B cell (primary cell): Measurements from ENCODE around the gene PIK3C2G. TPM values are rescaled to one million over a fixed set of nuclear protein-coding genes. Genes with fewer than 3 reads are reported as not detected.

Experiments
- ATAC-seq: fragments of 200-7000 bp; cut with Tn5 transposase; one replicate; pipeline ENCODE4 v1.10.0; 2021; ENCODE audit warnings: low read depth, mild to moderate bottlenecking, moderate number of reproducible peaks, moderate library complexity
- CTCF ChIA-PET: fragments of 350-600 bp; sonication (Branson Sonifier 250); formaldehyde crosslinking; loops from one replicate; lab custom pipeline; 2021; ENCODE audit warnings: antibody characterized with exemption, inconsistent platforms; lab: Charles Lee
- POLR2A ChIA-PET: fragments of 350-600 bp; sonication (Branson Sonifier 250); formaldehyde crosslinking; loops from one replicate; lab custom pipeline; 2021; ENCODE audit warnings: antibody characterized with exemption; lab: Charles Lee
- DNase-seq: peaks from one replicate; pipeline ENCODE4 v3.0.0; 2013
- H2AFZ ChIP-seq: 2 replicates; pipeline ENCODE4 v1.6.1; 2012; ENCODE audit warnings: mild to moderate bottlenecking, low read depth, low read length; ENCODE audit not compliant: insufficient read depth, poor library complexity, severe bottlenecking
- H3K27ac ChIP-seq, 2 donors: 1 replicate in 1 of 2; 2 replicates in 1 of 2; pipeline ENCODE4 v1.5.1; 2012 to 2013; ENCODE audit warnings: low read length in 2 of 2, mild to moderate bottlenecking in 2 of 2, moderate library complexity in 1 of 2
- H3K27me3 ChIP-seq, 4 experiments: fragments of 200-600 bp in 1 of 4; sonication (generic) in 1 of 4; replicated peaks in 1 of 4; 1 replicate in 2 of 4; 2 replicates in 2 of 4; pipeline versions ENCODE4 v1.6.1 to v1.7.0; 2013 to 2016; ENCODE audit warnings: low read length in 3 of 4, mild to moderate bottlenecking in 2 of 4, mixed read lengths in 1 of 4, moderate library complexity in 1 of 4; ENCODE audit not compliant: insufficient read depth in 4 of 4, control insufficient read depth in 3 of 4; ENCODE audit errors: control extremely low read depth in 1 of 4
- H3K36me3 ChIP-seq, 2 experiments: replicated peaks in 1 of 2; 1 replicate in 1 of 2; 2 replicates in 1 of 2; pipeline versions ENCODE4 v1.6.1 to v1.7.1; 2013; ENCODE audit warnings: low read length in 1 of 2; ENCODE audit not compliant: insufficient read depth in 2 of 2, control insufficient read depth in 1 of 2; ENCODE audit errors: control extremely low read depth in 1 of 2, extremely low read depth in 1 of 2
- H3K4me1 ChIP-seq, 2 donors: fragments of 200-600 bp in 1 of 2; sonication (generic) in 1 of 2; 1 replicate in 1 of 2; 2 replicates in 1 of 2; pipeline versions ENCODE4 v1.5.1 to v1.6.1; 2013 to 2017; ENCODE audit warnings: low read length in 2 of 2; ENCODE audit not compliant: control insufficient read depth in 2 of 2, insufficient read depth in 2 of 2
- H3K4me2 ChIP-seq: replicated peaks from 2 replicates; pipeline ENCODE3; 2012; ENCODE audit warnings: mild to moderate bottlenecking, low read depth, low read length; ENCODE audit not compliant: poor library complexity, severe bottlenecking
- H3K4me3 ChIP-seq, 5 experiments: fragments of 200-600 bp in 1 of 5; sonication (generic) in 1 of 5; 1 replicate in 3 of 5; 2 replicates in 2 of 5; pipeline versions ENCODE4 v1.5.1 to v1.7.0; 2011 to 2016; ENCODE audit warnings: low read length in 4 of 5, mild to moderate bottlenecking in 4 of 5, low read depth in 2 of 5, control low read depth in 1 of 5, moderate library complexity in 1 of 5; ENCODE audit not compliant: insufficient read depth in 1 of 5; ENCODE audit errors: control extremely low read depth in 1 of 5, extremely low read depth in 1 of 5
- H3K79me2 ChIP-seq: fragments of 200-600 bp; sonication (generic); one replicate; pipeline ENCODE4 v1.6.0; 2016; ENCODE audit warnings: low read length; ENCODE audit not compliant: control insufficient read depth, insufficient read depth
- H3K9ac ChIP-seq: fragments of 200-600 bp; sonication (generic); 2 replicates; pipeline ENCODE4 v1.6.1; 2017; ENCODE audit warnings: mild to moderate bottlenecking, low read length, moderate library complexity
- H3K9me3 ChIP-seq, 3 donors: one replicate each; pipeline versions ENCODE4 v1.6.1 to v1.7.1; 2013; ENCODE audit warnings: low read length in 2 of 3; ENCODE audit not compliant: control insufficient read depth in 2 of 3, insufficient read depth in 1 of 3; ENCODE audit errors: control extremely low read depth in 1 of 3
- H4K20me1 ChIP-seq: 2 replicates; pipeline ENCODE4 v1.6.0; 2012; ENCODE audit warnings: mild to moderate bottlenecking, low read length; ENCODE audit not compliant: insufficient read depth, control insufficient read depth, poor library complexity, severe bottlenecking
- H3K27ac Mint-ChIP-seq: one replicate; pipeline ENCODE4 v1.8.0; 2021; ENCODE audit warnings: mixed read lengths
- H3K27me3 Mint-ChIP-seq: one replicate; pipeline ENCODE4 v1.8.0; 2021; ENCODE audit warnings: mixed read lengths
- H3K4me1 Mint-ChIP-seq: one replicate; pipeline ENCODE4 v1.8.0; 2021; ENCODE audit warnings: mixed read lengths
- H3K4me3 Mint-ChIP-seq: one replicate; pipeline ENCODE4 v1.8.0; 2021; ENCODE audit warnings: mixed read lengths
- H3K9me3 Mint-ChIP-seq: one replicate; pipeline ENCODE4 v1.8.0; 2022; ENCODE audit warnings: mixed read lengths; ENCODE audit not compliant: insufficient read depth
- CTCF ChIP-seq: fragments of 200-600 bp; IDR thresholded peaks from one replicate; pipeline ENCODE4 v1.8.0; 2022; ENCODE audit warnings: antibody characterized with exemption, mild to moderate bottlenecking
- EZH2 ChIP-seq: IDR thresholded peaks from 2 replicates; pipeline ENCODE4 v1.6.1; 2012; ENCODE audit warnings: borderline replicate concordance, low read depth, mild to moderate bottlenecking, moderate library complexity, low read length; ENCODE audit not compliant: insufficient read depth, poor library complexity, severe bottlenecking
- WGBS: methylation state at CpG from one replicate; pipeline ENCODE4 v1.1.5; 2013; ENCODE audit warnings: missing lambda C conversion rate; ENCODE audit not compliant: insufficient coverage; 5-methylcytosine and 5-hydroxymethylcytosine counted together
- intact Hi-C: fragments of 100-400 bp; cut with micrococcal nuclease; formaldehyde crosslinking; loops from one replicate; pipeline ENCODE4 v1.10.0; 2022
- polyA plus RNA-seq: library from polyadenylated mRNA; depleted of rRNA; stranded (reverse); fragments of >200 nt; gene quantifications from 2 replicates; pipeline ENCODE4 v1.2.3, GENCODE V29; 2012
- total RNA-seq, 2 donors: library from RNA; stranded (reverse); fragments of 120-200 nt in 1 of 2; gene quantifications; 1 replicate in 1 of 2; 2 replicates in 1 of 2; pipeline versions ENCODE4 v1.2.3 to v1.2.4, GENCODE V29; 2013 to 2022

Gene PIK3C2G
- total and polyA plus RNA-seq, 2 donors (not counting 1 experiment from before 2014, with no cell fraction given) = not detected

GRCh38 chr12:18416412-18416811 lies 155.1 kb downstream of the PIK3C2G start:
- ChIA-PET POLR2A (no interaction called here), CTCF (no interaction called here)
- Histone ChIP-seq H3K4me1 (no peaks in the 10 kb centered on the region), H2AFZ (no peak overlapping the region), H3K4me3 (no peak overlapping the region), H3K27ac (no peak overlapping the region), H3K4me2 (no peak overlapping the region), H3K9me3 (no peaks in the 10 kb centered on the region), H3K27me3 (no peaks in the 10 kb centered on the region), H3K9ac (no peak overlapping the region), H3K36me3 (no peaks in the 10 kb centered on the region), H4K20me1 (no peaks in the 10 kb centered on the region), H3K79me2 (no peaks in the 10 kb centered on the region)
- Mint-ChIP-seq H3K4me1 (no peaks in the 10 kb centered on the region), H3K4me3 (no peak overlapping the region), H3K27me3 (no peaks in the 10 kb centered on the region), H3K27ac (no peak overlapping the region), H3K9me3 (peaks cover 3% of the 10 kb centered on the region)
- intact Hi-C loops = no loop called here
- DNase-seq (no peak), ATAC-seq (no peak)
- TF ChIP-seq EZH2 (no peak), CTCF (no peak)
- WGBS = no CpG with 5 or more reads among the region's 2 CpGs

GRCh38 chr12:18419311-18419710 lies 158.0 kb downstream of the PIK3C2G start:
- intact Hi-C loops = no loop called here
- H3K36me3 ChIP-seq = no peaks in the 10 kb centered on the region
- H3K4me2 ChIP-seq = no peak overlapping the region
- ChIA-PET POLR2A (no interaction called here), CTCF (no interaction called here)
- WGBS = no CpG with 5 or more reads among the region's 4 CpGs
- H3K27ac ChIP-seq = no peak overlapping the region
- no peak overlapping the region for H3K4me3 ChIP-seq
- DNase-seq = no peak
- no peaks in the 10 kb centered on the region for H3K4me1 ChIP-seq
- no peaks in the 10 kb centered on the region for H3K27me3 Mint-ChIP-seq
- TF ChIP-seq EZH2 (no peak), CTCF (no peak)
- H3K27ac Mint-ChIP-seq = no peak overlapping the region
- H4K20me1 ChIP-seq = no peaks in the 10 kb centered on the region
- ATAC-seq = no peak
- H3K4me3 Mint-ChIP-seq = no peak overlapping the region
- no peak overlapping the region for H3K9ac ChIP-seq
- no peak overlapping the region for H2AFZ ChIP-seq
- H3K9me3 ChIP-seq = no peaks in the 10 kb centered on the region
- H3K79me2 ChIP-seq = no peaks in the 10 kb centered on the region
- no peaks in the 10 kb centered on the region for H3K27me3 ChIP-seq
- peaks cover 3% of the 10 kb centered on the region for H3K9me3 Mint-ChIP-seq
- H3K4me1 Mint-ChIP-seq = no peaks in the 10 kb centered on the region
